Measurements from ENCODE around the gene TIMP3. TPM values are rescaled to one million over a fixed set of nuclear protein-coding genes. Genes with fewer than 3 reads are reported as not detected.
"Not testable (repeated sequence)": the region's sequence is repeated elsewhere in the genome, so short reads cannot be mapped to it uniquely, and the experiment has no call there.

Gene TIMP3
- polyA plus RNA-seq, 1 donor = 89.6 TPM

DNA sequence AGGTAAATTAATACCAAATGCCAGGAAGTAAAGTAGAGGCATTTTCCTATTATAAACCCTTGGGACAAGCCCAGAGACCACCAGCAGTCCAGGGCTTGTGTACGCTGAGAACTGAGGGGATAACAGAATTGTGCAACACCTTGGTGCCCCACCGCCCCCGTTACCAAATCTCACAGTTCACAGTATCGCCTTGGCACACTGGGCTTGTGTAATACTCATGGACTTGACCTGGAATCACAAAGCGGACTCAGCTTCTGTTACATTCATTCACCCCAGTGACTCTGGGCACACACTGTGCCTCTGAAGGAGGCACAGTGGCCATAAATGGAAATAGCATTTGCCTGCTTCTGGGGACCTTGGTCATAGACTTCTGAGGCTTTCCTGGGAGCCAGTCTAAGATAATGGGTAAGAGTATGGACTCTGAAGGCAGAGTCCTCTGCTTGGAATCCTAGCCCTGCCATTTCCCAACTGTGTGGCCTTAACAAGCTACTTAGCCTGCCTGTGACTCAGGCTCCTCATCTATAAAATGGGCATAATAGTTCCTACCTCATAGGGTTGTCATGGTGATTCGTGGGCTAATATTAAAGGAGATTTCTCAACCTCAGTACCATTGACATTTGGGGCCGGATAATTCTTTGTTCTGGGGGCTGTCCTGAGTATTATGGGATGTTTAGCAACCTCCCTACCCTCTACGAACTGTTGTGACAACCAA, 53.7 kb downstream of the TIMP3 start:
- no peak for DNase-seq (ENCODE audit: low read depth)

- DNase-seq (ENCODE audit: low read depth) = no peak
Observed at GRCh38 chr22:32858121-32858703, 56.7 kb downstream of the TIMP3 start.

- no peak for DNase-seq (ENCODE audit: low read depth)
Observed at GRCh38 chr22:32858957-32859356, 57.5 kb downstream of the TIMP3 start.

GRCh38 chr22:32859743-32860142, 58.2 kb downstream of the TIMP3 start:
- no peak for DNase-seq (ENCODE audit: low read depth)

DNA sequence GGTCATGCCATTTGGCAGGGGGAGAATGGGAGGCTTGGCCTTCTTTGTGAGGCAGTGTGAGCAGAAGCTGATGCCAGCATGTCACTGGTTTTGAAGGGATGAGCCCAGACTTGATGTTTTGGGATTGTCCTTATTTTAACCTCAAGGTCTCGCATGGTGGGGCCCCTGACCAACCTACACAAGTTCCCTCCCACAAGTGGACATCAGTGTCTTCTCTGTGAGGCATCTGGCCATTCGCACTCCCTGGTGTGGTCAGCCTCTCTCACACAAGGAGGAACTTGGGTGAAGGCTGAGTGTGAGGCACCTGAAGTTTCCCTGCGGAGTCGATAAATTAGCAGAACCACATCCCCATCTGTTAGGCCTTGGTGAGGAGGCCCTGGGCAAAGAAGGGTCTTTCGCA, 59.8 kb downstream of the TIMP3 start:
- no peak for DNase-seq (ENCODE audit: low read depth)

- DNase-seq (ENCODE audit: low read depth) = no peak
Observed at GRCh38 chr22:32862083-32862482, 60.6 kb downstream of the TIMP3 start.

DNA sequence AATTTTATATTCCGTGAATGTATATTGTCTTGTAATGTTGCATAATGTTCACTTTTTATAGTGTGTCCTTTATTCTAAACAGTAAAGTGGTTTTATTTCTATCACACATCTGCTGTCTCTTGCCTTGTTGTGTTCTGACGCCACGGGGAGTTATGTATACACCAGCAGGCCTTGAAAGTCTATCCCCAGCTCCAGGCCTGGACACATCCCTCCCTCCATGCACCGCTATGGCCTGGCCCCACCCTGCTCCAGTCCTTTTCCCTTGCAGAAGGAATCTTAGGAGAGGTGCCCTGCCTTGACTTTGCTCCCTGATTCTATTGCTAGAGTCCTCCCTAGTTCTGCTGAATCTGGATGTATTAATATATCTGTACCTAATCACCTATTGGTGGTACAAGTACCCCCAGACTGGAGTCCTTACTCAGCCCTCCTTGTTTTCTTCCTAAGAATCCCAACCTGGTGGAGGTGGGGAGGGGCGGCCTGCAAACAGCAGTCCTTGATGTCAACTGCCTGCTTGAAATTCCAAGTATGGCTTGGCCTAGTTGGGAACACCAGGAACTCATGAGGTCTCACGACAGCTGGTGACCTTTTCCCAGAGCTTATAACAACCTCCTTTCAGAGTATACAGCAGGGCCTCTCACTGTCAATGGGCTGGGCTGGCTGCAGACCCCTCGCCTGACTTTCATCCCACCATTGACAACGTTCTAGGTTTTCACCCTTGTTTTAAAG, 61.6 kb downstream of the TIMP3 start:
- no peak for DNase-seq (ENCODE audit: low read depth)

GRCh38 chr22:32864041-32864440, 62.5 kb downstream of the TIMP3 start:
- no peak for DNase-seq (ENCODE audit: low read depth)

DNA sequence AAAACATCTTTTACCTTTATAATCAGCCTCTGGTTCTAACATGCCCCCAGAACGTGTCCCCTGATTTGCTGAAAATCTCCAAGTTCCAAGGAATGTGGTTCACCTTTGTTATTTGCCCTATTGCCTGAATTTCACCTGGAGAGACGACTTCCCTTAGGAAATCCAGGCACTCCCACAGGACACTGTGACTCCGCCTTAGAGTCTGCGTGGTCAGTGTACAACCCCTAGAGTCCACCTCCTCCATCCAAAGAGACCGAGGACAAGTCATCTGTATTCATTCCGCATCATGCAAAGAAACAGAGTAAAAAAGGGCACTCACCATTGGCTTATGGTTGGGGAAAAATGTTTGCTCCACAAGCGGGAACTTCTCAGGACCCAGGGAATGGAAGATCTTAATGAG, 63.1 kb downstream of the TIMP3 start:
- DNase-seq (ENCODE audit: low read depth) = no peak

- DNase-seq (ENCODE audit: low read depth) = no peak
Observed at GRCh38 chr22:32866953-32867352, 65.4 kb downstream of the TIMP3 start.

- no peak for DNase-seq (ENCODE audit: low read depth)
Observed at GRCh38 chr22:32868946-32869345, 67.4 kb downstream of the TIMP3 start.

- no peak for DNase-seq (ENCODE audit: low read depth)
Observed at GRCh38 chr22:32870474-32870873, 69.0 kb downstream of the TIMP3 start.

GRCh38 chr22:32873604-32874003, 72.1 kb downstream of the TIMP3 start:
- DNase-seq (ENCODE audit: low read depth) = not testable (repeated sequence)

GRCh38 chr22:32874385-32874784, 72.9 kb downstream of the TIMP3 start:
- no peak for DNase-seq (ENCODE audit: low read depth)

- peak; percentile 17 for DNase-seq (ENCODE audit: low read depth)
Observed at GRCh38 chr22:32874976-32875375, 73.5 kb downstream of the TIMP3 start.

- DNase-seq (ENCODE audit: low read depth) = no peak
Observed at GRCh38 chr22:32876516-32876915, 75.0 kb downstream of the TIMP3 start.

GRCh38 chr22:32877196-32877595, 75.7 kb downstream of the TIMP3 start:
- DNase-seq (ENCODE audit: low read depth) = no peak

DNA sequence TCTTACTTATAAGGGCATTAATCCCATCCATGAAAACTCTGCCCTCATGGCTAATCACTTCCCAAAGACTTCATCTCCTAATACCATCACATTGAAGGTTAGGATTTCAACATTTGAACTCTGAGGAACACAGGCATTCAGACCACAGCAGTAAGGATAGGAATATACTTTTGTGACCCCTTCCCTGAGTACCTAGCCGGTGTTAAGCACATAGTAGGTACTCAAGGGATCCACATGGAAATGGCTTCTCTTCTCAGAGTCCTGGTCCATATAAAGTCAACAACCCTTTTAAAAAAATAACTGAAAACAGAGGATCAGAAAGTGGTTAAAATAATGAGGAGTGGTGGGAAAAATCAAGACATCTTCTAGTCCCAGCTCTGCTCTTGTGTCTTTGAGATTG, 78.0 kb downstream of the TIMP3 start:
- no peak for DNase-seq (ENCODE audit: low read depth)

DNA sequence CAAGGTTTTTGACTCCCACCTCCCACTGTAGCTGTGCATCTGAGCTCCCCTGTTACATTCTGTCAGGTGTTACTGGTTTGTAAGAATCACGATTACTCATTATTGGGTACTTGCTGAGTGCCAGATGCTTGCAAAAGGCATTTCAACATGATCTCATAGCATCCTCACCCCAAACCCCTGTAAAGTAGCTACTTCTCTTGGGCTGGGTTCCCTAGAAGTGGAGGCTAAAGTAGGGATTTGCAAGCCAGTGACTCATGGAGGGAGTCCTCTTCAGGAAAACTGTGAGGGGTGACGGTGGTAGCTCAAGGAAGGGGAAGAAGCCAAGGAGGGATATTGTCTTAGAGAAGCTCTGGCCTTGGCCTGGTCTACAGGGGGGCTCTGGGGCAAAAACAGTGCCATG, 78.6 kb downstream of the TIMP3 start:
- DNase-seq (ENCODE audit: low read depth) = no peak

DNA sequence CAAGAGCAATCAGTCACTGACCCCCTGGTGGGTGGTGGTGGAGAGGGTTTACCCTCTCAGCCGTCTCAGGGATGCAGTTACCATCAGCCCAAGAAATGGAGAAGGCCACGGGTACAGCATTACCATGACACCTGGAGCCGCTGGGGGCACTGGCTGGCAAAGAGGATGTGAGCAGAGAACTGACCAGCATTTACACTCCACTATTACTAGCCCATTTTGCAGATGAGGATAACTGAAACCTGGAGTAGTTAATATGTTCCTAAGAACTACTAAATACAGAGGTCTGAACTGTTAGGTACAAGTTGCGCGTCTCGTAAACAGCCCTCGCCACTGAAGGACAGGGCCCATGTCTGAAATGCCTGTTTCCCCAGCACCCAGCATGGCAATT, 79.0 kb downstream of the TIMP3 start:
- no peak for DNase-seq (ENCODE audit: low read depth)

DNA sequence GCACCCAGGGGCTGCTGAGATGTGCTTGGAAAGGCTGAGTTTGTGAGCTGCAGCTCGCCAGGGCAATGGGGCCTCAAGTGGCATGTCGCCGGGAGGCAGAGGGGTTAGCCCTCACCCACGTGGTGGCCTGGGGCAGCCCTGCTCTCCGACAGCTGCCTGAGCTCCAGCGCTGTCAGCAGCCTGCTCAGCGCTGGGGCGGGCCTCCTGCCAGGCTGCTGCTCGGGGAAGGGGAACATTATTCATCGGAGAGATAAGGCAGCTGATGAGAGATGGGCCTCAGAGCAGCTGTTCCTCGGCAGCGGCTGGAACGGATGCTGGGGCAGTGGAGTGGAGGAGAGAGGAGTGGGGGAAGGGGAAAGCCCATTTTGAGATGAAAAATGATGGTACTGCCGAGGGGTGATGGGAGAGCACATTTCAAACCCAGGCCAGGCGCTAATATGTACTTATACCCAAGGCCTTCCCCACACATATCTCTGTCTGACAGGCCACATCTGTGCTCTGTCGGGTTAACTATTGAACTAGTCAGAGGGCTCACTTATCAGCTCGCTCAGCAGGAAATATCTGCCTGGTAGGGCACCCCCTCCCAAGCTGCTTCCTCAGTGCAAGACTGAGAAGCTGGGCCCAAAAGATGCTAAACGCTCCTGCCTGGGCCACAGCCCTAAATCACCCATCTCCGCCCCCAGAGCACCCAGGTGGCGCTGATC, 79.5 kb downstream of the TIMP3 start:
- peak; percentile 34 for DNase-seq (ENCODE audit: low read depth)

DNA sequence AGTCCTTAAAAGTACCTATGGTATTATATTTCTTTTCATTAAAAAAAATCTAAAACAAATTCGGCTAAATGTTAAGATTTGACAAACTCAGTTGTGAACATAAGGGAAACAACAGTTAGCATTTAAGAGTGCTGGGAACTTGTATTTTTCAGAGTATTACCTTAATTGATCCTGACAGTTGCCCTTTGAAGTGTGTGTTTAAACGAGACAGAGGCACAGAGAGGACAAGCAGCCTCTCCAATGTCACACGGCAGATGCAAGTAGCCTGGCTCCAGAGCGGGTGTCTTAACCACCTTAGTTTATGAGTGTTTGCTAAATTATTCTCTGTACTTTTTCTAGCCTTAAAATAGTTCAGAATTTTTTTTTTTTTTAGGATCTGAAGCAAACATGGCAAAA, 80.9 kb downstream of the TIMP3 start:
- DNase-seq (ENCODE audit: low read depth) = no peak

All from forelimb muscle (tissue), 1 donor.